C4-2B (cell line): ENCODE data around the gene TAF11.

Source experiments
- H3K27ac ChIP-seq: fragments of 450-650 bp; 2 replicates; pipeline ENCODE4 v1.5.1; 2017
- ZFX ChIP-seq: fragments of 450-650 bp; IDR thresholded peaks from 2 replicates; pipeline ENCODE4 v1.6.1; 2017
- TF ChIP-seq, protein P1 (sequence below): fragments of 450-650 bp; conservative IDR thresholded peaks from 2 replicates; pipeline ENCODE4 v1.5.1; 2017; ENCODE audit warnings: mild to moderate bottlenecking

TAF11 gene

DNA sequence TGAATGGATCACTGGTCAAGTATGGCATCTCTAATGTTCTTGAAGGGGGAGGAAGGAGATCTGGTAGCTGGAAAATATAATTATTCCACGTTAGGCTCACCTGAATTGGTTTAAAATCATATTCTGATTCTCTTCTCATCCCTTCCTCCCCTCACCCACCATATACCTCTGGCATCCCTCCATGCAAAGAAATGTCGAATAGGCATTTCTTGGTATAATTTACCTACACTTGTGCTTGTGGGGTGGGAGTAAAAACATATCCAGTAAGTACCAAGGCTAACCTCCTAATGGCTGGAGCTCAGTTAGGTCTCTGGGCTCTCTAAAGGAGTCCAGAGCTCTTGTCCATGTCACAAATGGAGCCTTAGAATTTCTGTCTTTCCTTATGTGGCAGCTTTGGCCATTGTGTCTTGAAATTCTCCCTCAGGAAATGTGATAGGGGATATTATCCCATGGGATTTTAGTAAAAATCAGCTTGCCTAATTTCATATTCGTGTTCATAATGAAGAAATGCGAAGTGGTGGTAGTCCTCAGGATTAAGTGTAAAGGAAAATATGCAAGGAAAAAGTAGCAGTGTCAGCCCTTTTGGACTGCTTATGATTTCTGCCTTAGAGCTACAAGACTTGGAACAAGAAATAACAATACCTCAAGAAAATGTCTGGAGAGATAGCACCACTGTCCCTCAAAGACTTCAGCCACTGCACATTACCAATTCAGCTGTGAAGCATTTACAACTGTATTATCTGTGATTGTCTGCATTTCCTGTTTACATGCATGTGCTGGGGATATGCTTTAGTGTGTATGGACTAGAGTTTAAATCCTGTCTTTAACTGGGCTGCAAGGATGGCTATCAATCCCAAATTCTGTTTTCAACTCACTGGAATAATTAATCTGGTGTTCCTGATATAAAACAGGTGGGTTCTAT lies 12.3 kb downstream of the TAF11 start:
- no peak for TF ChIP-seq ZFX
- TF ChIP-seq, protein P1, sequence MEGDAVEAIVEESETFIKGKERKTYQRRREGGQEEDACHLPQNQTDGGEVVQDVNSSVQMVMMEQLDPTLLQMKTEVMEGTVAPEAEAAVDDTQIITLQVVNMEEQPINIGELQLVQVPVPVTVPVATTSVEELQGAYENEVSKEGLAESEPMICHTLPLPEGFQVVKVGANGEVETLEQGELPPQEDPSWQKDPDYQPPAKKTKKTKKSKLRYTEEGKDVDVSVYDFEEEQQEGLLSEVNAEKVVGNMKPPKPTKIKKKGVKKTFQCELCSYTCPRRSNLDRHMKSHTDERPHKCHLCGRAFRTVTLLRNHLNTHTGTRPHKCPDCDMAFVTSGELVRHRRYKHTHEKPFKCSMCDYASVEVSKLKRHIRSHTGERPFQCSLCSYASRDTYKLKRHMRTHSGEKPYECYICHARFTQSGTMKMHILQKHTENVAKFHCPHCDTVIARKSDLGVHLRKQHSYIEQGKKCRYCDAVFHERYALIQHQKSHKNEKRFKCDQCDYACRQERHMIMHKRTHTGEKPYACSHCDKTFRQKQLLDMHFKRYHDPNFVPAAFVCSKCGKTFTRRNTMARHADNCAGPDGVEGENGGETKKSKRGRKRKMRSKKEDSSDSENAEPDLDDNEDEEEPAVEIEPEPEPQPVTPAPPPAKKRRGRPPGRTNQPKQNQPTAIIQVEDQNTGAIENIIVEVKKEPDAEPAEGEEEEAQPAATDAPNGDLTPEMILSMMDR, result no peak
- no peak overlapping the region for H3K27ac ChIP-seq

DNA sequence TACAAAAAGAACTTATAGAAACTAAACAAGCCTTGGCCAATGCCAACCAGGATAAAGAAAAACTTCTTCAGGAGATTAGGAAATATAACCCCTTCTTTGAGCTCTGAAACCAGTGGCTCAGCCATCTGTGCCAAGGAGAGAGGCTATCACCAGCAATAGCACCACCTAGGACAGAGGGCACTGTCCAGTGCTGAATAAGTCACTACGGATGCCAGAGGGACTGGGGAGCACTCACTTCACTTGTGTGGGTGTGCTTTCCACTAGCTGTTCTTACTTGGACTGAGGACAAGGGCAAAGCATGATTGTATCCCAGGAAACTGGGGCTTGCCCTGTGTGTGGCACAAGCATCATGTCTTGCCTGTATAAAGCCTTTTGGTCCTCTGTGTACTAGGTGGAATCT lies 15.5 kb downstream of the TAF11 start:
- TF ChIP-seq, protein P1, result no peak
- TF ChIP-seq ZFX, result no peak
- H3K27ac ChIP-seq, result no peak overlapping the region

GRCh38 chr6:34871853-34872252 lies 16.0 kb downstream of the TAF11 start:
- no peak for TF ChIP-seq ZFX
- TF ChIP-seq, protein P1, result no peak

DNA sequence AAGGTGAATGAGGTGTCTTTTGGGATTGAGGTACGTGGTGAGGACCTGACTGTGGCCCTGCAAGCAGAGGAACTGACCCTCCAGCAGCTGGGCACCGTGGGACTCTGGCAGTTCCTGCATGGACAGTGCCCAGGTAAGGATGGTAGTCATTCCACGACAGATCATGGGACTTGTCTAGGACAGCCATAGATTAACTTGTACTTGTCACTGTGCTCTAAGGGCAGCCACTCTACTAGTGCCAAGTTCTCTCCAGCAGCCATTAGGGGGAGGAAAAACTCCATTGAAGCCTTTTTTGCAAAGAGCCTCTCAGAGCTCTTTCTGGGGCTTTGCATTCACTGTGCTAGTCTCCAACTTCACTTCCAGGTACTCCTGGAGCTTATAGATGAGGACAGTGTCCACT lies 20.4 kb downstream of the TAF11 start:
- TF ChIP-seq ZFX, result no peak
- TF ChIP-seq, protein P1, result no peak

More at GRCh38 chr6:34871853-34872252, 16.0 kb downstream of the TAF11 start:
- no peak overlapping the region for H3K27ac ChIP-seq

GRCh38 chr6:34866509-34866908 lies 21.3 kb downstream of the TAF11 start:
- TF ChIP-seq, protein P1, result no peak
- no peak for TF ChIP-seq ZFX
- H3K27ac ChIP-seq, result no peak overlapping the region

More for the DNA sequence above, 20.4 kb downstream of the TAF11 start:
- no peak overlapping the region for H3K27ac ChIP-seq

DNA sequence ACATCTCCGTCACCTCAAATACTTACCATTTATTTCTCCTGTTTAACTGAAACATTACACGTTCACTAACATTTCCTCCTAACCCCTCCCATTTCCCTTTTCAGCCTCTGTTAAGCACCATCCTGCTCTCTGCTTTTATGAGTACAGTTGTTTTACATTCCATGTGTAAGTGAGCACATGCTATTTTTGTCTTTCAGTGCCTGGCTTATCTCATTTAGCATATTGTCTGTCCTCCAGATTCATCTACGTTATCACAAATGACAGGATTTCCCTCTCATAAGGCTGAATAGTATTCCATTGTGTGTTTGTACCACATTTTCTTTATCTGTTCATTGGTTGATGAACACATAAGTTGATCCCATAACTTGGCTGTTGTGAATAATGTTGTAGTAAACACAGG lies 22.7 kb downstream of the TAF11 start:
- no peak for TF ChIP-seq ZFX
- TF ChIP-seq, protein P1, result no peak
- H3K27ac ChIP-seq, result no peak overlapping the region

- TF ChIP-seq, protein P1, result no peak
- no peak for TF ChIP-seq ZFX
- H3K27ac ChIP-seq, result no peak overlapping the region
Measured at GRCh38 chr6:34864007-34864406, 23.8 kb downstream of the TAF11 start.
